ENCODE results near the gene SLC19A1.

GRCh38 chr21:45460011-45460565 lies 82.2 kb downstream of the SLC19A1 start:
- TF ChIP-seq MEF2A (IDR thresholded peaks at IDR 0.05; ENCODE audit: borderline replicate concordance, low read depth) (no peak), CTCF (IDR thresholded peaks at IDR 0.05) (no peak), RXRA (IDR thresholded peaks at IDR 0.05; ENCODE audit: borderline replicate concordance, low read depth) (no peak), RFX5 (IDR thresholded peaks at IDR 0.05; ENCODE audit: low read length) (no peak), TEAD4 (IDR thresholded peaks at IDR 0.05; ENCODE audit: borderline replicate concordance, insufficient read depth) (no peak), EP300 (IDR thresholded peaks at IDR 0.05; ENCODE audit: borderline replicate concordance in 1 of 2, low read depth in 1 of 2, low read length in 1 of 2) (no peak), MAX (IDR thresholded peaks at IDR 0.05; ENCODE audit: low read depth) (no peak), POLR2AphosphoS5 (IDR thresholded peaks at IDR 0.05; ENCODE audit: low read depth, low read length) (no peak), CHD2 (IDR thresholded peaks at IDR 0.05; ENCODE audit: low read length, partially characterized antibody) (no peak), RAD21 (IDR thresholded peaks at IDR 0.05; ENCODE audit: low read length) (no peak), EZH2phosphoT487 (IDR thresholded peaks at IDR 0.05; ENCODE audit: borderline replicate concordance, low read depth) (no peak)

All from SK-N-SH (cell line).